HUDEP-2 (cell line): ENCODE results near the gene OTOG.

ENCODE experiments used
- DNase-seq, 76 experiments: peaks; one replicate each; lab custom pipeline; 2025; ENCODE audit not compliant: unreplicated experiment in 76 of 76; lab: John Stamatoyannopoulos, UW

The OTOG gene

DNA sequence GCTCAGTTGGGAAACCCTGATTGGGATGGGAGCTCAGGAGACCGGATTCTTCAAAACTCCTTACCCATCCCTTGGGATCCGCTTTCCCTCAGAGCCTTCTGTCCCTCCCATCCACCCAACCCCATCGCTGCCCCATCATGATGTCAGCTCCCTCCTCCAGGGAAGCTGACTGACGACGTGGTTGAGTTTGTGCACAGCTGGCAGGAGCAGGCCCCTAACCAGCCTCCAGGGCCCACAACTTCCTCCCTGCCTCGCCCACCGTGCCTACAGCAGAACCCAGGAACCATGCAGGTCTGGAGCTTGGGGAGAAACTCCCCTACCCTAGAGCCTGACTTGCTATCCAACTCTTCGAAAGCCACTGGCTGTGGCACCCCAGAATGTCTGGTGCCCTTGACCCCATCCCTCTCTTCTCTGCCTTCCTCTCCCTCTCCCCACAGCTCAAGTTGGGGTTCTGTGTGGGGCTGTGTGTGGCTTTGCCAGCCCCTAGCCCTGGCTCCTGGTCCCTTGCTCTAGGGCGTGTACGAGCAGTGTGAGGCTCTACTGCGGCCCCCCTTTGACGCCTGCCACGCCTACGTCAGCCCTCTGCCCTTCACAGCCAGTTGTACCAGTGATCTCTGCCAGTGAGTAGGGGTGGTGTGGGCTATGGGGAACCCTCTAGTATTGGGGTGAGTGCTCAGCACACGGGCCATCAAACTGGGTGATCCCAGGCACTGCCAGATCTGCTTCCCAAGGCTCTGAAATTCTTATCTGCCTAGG is 11.1 kb downstream of the OTOG start:
- no peak for DNase-seq

DNA sequence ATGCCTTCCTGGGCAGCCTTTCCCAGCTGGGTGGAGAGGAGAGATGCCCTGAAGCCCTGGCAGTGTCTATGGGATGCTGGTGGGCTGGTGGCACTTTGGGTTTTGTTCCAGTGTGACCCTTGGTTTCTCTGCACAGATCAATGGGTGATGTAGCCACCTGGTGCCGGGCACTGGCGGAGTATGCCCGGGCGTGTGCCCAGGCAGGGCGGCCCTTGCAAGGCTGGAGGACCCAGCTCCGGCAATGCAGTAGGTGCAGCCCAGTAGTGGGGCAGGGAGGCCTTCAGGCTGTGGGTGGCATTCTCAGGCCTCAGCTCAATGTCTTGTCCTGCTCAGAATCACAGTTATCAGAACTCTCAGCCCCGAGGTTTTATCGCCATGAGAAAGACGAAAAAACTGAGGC is 11.9 kb downstream of the OTOG start:
- no peak for DNase-seq

DNA sequence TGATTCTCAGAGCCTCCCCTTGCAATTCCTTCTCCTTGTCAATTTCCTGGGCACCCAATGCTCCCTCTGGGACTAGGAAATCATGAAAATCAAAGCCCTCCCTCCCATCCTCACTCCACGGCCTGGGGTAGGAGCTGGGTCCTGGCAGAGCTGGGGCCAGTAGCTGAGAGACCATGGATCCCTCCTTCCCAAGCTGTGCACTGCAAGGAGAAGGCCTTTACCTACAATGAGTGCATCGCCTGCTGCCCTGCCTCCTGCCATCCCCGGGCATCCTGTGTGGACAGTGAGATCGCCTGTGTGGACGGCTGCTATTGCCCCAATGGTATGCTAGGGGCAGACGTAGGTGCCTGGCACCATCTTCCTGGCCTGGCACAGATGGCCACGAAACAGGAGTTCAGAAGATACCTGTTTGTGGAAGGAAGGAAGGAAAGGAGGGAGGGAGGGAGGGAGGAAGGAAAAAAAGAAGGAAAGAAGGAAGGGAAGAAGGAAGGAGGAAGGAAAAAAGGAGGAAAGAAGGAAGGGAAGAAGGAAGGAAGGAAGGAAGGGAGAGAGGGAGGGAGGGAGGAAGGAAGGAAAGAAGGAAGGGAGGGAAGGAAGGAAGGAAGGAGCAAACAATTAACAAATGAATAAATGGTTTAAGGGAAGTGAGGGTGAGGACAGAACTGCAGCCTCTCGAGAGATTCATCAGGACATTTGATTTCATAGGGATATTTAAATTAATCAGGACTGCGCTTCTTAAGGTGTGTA is 12.5 kb downstream of the OTOG start:
- no peak for DNase-seq

DNA sequence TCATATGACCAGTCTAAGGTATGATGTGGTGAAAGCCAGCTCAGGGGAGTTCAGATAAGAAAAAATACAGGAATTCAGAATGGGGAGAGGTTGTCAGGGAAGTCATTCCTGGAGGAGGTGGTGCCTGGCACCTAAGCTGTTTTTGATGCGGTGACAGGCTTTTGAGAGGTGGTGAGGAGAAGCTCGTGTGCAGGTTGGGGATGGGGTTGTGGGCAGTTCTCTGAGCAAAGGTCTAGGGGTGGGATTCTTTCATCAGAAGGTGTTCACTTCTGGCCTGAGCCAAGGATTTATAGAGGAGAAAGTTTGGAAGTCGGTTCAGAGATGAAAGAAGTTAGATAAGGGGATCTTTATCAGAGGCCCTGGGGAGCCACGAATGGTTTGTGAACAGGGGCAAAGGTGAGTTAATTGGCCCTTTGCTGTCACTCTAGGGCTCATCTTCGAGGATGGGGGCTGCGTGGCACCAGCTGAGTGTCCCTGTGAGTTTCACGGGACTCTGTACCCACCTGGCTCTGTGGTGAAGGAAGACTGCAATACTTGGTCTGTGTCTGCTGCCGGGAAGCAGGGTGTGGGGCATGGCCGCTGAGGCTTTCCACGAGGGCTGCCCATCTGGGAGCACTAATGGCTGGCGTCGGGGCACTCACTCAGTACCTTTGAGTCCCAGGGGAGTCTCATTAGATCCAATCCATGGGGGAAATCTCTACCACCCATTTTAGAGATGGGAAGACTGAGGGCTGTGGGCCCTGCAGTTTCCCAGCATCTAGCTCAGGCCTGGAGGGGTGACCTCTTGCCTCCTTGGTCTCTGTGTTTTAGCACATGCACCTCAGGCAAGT is 13.4 kb downstream of the OTOG start:
- DNase-seq = no peak

DNA sequence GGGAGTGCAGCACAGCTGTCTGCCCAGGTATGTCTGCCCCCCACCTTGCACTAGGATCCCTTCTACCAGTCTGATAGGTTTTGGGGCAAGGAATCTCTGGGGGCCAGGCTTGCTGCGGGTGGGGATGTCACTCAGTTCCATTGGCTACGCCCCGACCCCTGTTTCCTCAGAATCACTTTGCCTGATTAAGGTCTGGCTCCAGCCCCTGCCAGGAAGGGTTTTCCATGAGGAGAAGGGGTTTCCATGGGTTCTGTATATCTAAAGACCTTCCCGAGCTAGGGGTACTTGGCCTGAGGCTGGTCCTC is 14.0 kb downstream of the OTOG start:
- DNase-seq = no peak

DNA sequence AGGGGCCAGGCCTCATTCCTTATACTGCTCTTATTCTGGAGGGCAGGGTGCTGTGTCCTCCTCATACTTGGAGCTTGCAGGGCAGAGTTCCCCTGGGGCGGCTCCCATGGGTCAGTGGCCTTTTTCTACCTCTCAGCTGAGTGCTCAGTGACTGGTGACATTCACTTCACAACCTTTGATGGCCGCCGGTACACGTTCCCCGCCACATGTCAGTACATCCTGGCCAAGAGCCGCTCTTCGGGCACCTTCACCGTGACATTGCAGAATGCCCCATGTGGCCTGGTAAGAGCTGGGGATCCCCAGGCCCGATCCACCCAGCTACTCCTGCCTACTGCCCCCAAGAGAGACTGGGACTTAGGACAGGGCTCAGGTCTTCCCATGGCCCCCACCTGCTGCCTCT is 14.5 kb downstream of the OTOG start:
- no peak for DNase-seq

DNA sequence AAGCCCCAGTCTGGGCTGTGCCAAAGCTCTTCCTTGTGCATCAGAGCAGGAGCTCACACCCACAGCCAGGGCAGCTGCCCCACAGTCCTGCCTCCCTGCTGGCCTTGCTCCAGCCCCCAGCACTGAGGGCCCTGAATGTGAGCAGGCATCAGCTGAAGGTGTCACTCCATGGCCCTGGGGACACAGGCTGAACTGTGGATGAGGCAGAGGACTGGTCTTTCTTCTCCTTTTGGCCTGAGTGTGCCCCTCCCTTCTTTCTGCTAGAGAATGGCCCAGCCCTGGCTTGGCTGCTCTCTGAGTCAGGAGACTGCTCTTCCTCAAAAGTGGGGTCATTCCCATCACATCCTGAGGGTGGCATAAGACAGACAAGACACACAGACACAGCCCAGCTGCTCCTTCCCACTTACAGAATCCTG is 16.2 kb downstream of the OTOG start:
- peak in 1 of 76 experiments; percentile 4 for DNase-seq

DNA sequence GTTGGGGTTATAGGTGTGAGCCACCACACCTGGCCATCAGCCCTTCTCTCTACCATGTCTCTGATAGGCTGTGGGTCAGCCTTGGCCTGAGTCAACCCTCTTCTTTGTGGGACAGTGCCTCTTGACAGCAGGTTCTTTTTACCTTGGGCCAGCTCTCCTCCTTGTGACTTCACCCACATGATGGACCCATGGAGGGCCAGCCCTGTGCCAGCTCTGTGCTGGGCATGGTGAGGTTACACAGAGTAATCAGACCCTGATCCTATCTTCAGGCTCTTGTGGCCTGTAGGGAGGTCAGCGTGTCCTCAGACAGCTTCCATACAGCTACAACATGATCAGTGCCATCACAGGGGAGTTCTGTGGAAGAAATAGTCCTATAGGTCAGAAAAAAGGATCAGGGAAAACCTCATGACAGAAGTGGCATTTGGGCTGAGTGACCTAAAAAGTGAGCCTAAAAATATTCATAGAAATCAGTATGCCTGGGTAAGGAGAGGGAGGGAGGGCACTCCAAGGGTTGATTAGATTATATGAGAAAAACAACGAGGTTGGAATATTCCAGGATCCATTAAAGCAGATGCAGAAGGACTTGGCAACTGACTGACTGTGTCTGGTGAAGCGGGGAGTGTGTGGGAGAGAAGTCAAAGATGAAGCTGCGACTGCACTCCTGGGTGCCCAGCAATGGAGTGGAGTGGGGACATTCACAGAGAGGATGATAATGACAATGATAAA is 17.1 kb downstream of the OTOG start:
- no peak for DNase-seq

DNA sequence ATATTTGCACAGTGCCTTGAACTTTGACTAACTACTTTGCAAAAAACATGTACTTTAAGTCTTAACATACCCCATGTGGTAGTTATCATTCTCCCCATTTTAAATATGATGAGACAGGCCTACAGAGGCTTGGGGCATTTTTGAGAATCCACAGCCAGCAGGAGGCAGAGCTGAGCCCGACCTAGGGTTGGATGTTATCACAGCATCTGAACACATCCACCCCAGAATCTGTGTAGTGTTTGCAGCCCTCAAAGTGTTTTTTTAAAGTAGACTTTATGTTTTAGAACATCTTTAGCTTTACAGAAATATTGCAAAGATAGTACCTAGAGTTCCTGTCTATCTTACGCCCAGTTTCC is 17.6 kb downstream of the OTOG start:
- peak in 1 of 76 experiments; percentile 1 for DNase-seq

DNA sequence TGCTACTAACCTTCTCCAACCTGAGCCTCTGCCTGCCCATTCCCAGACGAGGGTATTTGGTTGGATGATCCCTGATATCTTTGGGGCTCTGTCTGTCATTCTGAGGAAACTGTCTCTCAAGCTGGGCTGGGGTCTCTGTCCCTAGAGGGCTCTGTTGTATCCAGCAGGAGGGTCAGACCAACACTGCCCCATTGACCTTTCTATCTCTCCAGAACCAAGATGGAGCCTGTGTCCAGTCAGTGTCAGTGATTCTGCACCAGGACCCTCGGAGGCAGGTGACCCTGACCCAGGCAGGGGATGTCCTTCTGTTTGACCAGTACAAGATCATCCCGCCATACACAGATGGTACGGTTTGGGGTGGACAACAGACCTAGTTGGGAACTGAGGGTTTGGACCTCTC is 21.9 kb downstream of the OTOG start:
- no peak for DNase-seq

DNA sequence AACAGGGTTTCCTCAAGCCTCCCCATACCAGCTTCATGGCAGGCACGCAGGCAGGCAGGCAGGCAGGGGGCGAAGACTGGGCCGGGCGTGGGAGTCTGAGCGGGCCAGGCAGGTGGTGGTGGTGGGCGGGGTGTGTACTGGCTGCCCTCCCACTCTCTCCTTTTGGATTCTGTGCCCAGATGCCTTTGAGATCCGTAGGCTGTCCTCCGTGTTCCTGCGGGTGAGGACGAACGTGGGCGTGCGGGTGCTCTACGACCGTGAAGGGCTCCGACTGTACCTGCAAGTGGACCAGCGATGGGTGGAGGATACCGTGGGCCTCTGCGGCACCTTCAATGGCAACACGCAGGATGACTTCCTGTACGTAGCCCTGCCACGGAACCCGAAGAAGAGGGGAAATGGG is 23.0 kb downstream of the OTOG start:
- no peak for DNase-seq

DNA sequence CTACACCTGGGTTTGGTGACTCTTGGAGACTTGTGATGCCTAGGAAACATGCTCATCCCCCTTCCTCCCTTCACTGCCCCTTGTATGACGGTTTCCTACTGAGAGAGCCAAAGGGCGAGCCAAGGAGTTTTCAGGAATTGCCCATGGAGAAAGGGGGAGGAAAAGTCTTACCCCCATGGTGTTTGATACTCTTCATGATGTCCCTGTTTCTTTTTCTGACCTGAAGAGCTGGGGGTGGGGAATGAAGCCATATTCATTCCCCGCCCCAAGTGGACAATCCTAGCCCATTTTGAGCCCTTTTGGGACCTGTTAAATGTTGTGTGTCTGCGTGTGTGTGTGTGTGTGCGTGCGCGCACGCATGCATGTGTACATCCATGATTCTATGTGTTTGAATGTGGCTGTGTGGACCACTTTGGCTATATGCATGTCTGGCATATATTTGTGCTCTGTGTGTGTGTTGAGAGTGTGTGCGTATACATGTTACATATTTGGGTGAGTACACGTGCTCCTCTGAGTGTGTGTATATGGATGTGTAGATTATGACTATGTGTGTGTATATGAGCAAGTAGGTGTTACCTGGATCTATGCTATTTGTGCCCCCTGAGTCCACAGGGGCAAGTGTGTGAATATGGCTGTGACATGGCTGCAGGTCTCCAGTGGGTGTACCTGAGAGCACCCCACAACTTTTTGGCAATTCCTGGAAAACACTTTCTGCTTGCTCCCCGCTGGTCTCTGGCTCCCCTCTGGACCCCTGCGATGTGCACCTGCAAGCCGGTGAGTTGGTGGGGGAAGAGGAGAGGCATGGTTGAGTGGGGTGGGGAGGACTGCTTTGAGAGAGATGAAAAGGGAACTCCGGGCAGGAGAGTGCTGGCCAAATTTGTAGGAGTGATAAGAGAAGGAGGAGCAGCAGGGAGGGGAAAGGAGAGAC is 24.6 kb downstream of the OTOG start:
- no peak for DNase-seq

DNA sequence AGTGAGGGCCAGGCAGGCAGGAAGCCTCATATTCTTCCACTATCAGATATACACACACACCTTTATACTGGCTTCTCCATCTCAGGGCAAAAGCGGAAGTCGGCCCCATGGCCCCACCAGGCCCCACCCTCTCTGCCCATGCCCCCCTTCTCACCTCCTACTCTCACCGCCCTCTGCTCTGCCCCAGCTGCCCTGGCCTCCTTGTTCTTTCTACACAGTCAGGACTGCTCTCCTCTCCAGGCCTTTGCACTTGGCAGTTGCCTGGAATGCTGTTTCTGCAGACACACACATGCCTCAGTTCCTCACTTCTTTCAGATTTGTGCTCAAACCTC is 25.3 kb downstream of the OTOG start:
- peak in 2 of 76 experiments; percentile 4 to 17 for DNase-seq

DNA sequence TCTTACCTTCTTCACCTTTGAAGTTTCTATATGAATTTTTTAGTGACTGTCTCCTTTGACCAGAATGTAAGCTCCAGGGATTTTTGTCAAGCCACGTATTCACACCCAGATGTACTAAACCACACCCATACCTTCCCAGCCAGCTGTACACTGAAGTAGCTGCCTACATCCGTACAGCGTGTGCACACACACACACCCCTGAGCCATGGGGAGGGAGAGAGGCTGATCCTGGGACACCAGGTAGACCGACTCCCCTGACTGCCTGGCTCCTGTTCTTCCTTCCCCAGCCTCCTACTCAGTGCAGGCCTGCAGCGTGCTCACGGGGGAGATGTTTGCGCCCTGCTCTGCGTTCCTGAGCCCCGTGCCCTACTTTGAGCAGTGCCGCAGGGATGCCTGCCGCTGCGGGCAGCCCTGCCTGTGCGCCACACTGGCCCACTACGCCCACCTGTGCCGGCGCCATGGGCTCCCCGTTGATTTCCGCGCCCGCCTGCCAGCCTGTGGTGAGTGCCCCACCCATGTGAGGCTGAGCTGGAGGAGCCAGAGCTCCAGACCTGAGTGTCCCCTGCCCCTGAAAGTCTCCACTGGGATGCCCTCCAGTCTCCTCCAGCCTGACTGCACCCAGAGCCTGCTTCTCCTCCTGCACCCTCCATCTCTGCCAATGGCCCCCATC is 25.9 kb downstream of the OTOG start:
- DNase-seq = no peak

DNA sequence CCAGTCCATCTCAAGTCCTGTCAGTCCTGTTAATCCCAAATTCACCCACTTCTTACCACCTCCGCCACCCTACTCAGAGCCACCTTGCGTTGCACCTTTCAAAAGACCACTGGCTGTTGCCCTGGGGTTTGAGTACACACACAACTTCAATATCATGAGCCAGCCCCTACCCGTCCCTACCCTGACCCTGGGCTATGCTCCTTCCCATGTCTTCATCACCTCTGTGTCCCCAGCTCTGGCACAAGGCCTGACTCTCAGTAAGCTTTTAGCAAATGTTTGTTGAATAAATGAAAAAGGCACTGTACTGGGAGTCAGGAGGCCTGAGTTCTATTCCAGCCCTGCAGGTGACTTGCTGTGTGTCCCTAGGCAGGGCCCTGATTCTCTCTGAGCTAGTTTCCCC is 26.5 kb downstream of the OTOG start:
- DNase-seq = no peak

DNA sequence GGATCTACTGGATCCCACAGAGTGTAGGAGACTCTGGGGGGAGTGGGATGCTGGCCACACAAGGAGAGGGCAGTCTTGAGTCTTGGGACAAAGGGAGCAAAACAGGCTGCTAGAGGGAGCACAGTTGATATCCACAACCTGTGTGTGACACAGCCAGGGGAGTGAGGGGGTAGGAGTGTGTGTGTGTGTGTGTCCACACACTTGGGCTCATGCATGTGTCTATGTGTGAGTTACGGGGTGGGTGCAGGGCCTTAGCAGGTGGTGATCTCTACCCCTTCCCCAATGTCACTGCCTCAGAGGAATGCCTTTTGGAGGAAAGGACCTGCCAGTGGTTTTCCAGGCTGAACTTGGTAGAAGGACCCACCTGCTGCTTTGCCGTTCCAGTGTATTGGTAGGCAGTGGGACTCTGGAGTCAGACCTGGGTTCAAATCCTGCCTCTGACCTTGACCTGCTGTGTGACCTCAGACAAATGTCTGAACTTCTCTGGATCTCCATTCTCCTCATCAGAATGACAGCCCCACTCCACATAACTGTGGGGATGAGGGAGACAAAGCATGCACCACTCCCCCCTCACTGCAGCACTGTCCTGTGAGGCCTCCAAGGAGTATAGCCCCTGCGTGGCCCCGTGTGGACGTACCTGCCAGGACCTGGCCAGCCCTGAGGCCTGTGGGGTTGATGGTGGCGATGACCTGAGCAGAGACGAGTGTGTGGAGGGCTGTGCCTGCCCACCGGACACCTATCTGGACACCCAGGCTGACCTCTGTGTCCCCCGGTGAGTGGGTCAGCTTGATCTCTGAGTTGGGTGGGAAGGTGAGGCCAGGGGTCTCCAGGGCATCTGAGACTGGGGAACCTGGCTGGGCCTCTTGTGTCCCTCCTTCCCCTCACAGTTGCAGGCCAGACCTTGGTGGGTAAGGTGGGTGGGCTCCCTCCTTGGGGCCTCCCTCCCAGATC is 27.4 kb downstream of the OTOG start:
- DNase-seq = no peak

DNA sequence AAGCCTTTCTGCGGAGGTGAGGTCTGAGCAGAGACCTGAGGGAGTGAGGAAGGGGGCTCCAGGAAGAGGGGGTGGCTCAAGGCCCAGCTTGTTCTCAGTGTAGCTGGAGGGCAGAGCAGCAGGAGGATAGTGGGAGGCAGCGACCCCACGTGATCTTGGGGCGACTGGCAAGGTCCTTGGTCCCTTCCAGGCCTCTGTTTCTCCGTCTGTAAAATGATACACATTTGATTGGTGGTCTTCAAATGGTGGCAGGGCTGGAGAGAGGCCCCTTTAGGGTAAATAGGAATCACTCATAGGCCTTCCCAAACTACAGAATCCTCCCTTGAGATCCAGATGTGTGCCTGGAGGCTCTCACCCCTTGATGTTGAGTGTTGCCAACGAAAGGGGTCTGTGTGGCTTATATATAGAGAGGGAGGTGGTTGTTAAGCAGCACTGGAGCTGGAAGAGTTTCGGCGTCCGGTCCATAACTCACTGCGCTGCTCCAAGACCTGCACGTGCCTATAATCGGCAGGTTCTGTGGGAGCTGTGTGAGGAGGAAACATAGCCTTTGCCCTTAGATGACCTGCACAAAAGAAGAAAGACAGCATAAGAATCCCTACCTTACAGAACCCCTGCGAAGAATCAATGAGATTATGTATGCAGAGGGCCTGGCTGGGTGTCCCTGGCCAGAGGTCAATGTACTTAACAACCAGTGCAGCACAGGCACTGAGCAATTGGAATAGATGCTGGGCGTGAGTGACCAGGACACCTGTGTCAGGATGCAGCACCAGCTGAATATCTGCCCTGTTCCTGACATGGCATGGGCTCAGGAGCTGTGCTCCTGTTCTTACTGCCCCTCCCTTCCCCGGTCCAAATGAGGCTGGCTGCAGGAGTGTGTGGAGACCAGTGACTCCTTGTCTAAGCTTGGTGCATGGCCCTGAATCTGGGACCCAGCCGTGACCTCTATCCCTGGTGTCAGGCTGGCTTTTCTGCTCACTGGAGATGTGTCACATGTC is 28.7 kb downstream of the OTOG start:
- no peak for DNase-seq
